GM19395 (cell line): ENCODE results near the gene GBP4.

Experiments
- ATAC-seq: cut with Tn5 transposase; IDR thresholded peaks from one replicate; pipeline ENCODE4 v1.9.1; 2021; ENCODE audit warnings: mild to moderate bottlenecking, moderate library complexity; ENCODE audit not compliant: unreplicated experiment

The GBP4 gene

DNA sequence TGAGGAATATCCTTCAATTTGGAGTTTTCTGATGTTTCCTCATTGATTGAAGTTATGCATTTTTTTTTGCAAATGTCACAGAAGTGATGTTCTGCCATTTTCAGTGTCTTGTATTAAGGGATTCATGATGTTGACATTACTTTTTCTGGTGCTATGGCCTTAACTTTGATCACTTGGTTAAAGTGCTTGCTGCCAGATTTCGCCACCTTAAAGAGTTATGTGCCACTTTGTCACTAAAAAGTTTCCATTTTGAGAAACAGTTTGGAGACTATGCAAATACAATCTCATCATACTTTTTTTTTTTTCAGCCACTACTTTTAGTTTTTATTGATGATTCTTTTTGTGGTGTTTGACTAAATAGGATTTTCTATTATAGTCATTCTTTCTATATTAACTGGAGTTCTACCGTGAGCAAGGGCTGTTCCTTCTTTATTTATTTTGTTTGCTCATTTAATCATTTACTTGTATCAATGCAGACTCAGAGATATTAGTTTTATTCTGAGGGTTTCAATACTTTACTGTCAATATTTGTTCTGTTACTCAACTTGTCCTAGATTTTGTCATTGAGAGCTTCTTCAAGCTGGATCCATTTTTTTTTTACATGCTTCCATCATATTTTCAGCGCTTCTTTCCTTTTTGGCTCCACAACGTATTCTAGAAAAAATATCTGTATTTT lies 26.1 kb downstream of the GBP4 start:
- ATAC-seq, result no peak

DNA sequence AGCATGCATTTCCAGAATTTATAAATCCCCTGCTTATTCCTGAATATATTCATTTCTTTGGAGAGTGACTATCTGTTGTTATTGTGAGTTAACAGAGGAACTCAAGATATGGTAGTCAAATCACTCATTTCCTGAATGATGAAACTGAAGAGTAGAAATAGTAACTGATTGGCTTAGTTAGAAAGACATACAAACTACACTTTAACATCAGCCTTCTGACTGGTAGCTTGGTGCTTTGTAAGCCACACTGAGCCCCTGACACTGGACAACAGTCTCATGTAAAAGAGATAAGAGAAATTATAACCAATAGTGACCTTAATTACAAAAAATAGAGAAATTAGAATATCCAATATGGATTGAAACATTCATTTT lies 27.7 kb downstream of the GBP4 start:
- ATAC-seq, result no peak

DNA sequence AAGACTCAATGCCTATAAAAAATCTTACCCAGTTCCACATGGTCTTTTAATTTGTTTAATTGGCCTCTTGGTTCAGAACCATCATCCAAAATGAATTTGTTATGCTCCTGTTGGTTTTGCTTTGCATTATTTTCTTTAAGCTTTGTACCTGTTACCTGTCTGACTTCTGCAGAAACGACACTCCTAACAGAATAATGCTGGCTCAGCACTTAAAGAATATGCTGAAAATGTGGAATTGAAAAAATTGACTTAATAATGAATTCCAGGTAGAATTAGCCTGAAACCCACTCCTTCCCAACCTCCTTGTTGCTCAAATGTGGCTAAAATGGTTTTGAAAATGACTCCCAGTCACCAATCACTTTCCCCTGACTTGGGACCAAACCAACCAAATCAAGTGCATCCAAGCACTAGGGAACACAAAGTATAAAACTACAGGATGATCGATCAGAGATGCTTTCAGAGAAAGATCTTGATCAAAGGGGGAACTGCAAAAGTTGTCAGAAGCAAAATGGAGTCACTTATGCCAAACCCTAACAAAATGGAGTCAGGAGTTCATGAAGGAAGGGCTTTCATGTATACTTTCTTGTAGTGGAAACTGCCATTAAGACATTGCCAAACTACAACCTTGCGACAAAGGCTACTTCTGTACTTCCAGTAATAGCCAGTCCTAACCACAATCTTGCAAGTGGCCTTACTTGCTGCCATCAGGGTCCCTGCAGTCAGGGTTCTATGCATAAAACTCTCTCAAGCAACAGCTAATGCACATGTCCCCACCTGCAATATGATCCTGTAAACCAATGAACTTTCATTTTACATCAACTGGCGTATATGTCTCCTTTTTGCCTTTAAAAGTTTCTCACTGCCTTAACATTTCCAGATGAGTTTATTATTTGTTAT lies 28.3 kb downstream of the GBP4 start:
- no peak for ATAC-seq

DNA sequence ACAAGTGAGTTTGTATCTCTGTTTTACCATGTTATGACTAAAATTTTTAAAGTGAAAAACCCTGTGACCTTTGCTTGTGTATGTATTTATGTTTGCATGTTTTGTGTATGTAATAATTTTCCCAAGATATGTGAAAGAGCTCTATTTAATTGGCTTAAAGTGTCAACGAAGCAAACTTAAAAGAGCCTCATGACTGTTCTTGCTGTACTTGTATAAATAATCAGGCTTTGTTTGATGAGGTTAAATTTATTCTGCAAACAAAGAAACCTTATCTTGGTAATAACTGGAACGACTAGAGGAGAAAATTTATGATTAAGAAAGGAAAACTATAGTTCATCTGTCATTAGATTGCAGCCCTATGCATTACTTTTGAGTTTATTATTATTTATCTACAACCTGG lies 29.6 kb downstream of the GBP4 start:
- no peak for ATAC-seq

DNA sequence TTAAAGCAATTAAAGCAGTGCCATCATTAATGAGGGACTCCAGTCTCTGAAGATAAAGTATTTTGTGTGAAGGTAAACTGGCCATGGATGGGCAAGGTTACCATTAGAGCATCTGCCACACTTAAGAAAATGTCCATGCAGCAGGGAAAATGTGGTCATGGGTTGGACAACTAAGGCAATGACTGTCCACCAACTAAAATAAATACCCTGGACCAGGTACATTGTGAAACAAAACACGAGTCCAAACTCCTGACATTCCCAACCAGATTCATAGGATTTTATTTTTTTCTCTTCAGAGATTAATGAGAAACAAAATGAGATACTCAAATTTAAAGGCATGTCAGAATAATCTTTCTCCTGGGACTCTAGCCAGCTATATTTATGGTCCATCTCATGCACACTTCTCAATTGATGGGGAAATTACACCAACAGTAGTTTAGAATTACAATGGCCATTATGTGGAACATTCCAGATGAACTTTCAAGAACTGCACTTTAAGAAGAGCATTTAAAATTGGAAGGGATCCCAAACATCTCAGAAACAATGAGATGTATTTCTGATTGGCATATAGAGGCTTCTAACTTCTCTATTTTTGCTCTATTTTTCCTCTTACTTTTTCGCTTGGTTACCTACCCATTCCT lies 31.0 kb downstream of the GBP4 start:
- ATAC-seq, result no peak

GRCh38 chr1:89166705-89167104 lies 32.0 kb downstream of the GBP4 start:
- no peak for ATAC-seq

GRCh38 chr1:89165811-89166210 lies 32.9 kb downstream of the GBP4 start:
- no peak for ATAC-seq

DNA sequence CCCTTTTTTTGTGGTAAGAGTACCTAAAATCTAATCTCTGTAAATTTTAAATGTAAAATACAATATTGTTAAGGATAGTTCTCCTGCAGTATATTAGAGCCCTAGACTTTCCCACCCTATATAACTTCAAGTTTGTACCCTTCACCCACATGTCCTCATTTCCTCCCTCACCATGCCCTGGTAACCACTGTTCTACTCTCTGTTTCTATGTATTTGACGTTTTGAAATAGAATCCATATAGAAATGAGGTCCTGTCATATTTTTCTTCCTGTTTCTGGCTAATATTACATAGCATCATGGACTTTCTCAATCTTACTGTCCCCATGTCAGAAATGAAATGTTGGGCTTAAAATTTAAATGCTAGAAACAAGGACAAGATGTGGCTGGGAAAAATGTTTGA lies 47.7 kb downstream of the GBP4 start:
- ATAC-seq, result no peak

DNA sequence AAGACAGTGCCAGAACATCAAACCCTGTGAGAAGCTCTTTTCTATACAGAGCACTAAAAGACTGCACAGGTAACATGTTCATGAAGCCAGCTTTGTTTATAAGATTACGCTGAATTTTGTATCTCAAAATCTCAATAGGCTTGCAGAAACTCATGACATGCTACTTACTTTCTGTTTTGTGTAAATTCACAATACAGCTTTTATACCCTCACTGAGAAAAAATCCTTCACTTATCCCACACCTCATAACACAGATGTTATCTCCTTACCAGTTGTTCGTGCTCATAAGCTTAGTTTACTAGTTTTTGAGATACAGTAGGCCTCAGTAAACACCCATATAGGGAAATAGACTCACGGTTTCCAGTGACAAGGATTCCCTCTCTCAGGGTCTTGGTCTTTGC lies 48.8 kb downstream of the GBP4 start:
- no peak for ATAC-seq

DNA sequence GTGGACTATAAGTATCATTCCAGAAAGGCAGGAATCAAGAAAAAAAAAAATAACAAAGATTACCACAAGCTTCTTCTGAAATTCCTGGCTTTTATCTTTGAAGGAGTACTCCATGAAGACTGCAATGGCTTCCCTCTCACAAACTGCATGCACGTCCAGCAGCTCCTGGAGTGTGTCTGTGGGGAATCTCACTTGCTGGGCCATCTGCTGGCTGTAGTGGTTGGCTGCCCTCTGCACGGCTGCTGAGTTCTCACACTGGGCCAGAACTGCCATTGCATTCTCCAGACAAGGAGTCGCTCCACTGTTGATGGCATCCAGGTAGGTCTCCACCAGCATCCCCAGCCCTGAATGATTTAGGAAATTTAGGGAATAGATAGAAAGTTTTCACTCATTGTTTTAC lies 49.5 kb downstream of the GBP4 start:
- ATAC-seq, result no peak

DNA sequence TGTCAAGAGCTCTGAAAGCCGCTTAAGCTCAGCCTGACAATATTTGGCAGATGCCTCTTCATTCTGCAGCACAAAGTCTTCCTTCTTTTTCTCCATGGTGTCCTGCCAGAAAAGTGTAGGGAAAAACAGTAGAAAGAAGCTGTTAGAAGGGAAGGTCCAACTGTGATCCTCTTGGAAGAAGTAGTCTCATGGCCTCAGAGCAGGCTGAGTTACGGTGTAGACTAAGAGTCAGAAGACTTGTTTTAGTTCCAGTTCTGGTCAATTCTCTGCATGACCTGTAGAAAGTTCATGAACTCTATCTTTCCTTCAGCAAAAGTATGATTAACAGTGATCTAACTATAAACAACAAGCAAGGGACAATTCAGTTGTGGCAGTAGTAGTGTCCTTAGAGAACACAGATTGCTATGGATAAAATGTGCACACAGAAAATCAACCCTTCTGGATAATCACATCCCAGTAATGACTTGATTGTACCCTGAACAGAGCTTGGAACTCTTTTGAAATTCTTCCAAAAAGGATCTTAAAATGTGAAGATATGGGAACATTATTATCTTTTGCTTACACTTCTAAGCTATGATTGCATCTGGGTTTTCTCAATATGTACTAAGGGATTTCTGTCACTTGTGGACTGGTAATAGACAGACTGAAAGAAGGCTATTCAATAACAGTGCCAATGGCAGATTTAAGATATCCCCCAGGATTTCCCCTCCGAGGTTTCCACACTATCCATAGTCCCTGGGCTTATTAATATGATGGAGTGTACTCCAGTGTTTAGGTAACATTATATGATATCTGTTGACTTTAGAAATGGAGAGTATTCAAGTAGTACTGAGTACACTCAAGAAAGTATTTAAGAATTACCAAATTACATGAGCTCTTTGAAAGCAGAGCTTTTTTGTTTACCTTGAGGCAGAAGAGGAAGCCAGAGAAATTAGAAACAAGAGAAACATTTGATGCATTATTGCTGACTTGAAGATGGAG lies 50.8 kb downstream of the GBP4 start:
- ATAC-seq, result no peak

GRCh38 chr1:89146721-89147120 lies 52.0 kb downstream of the GBP4 start:
- no peak for ATAC-seq

- ATAC-seq, result no peak
These were observed 55.3 kb downstream of the GBP4 start for GRCh38 chr1:89143484-89143883.

DNA sequence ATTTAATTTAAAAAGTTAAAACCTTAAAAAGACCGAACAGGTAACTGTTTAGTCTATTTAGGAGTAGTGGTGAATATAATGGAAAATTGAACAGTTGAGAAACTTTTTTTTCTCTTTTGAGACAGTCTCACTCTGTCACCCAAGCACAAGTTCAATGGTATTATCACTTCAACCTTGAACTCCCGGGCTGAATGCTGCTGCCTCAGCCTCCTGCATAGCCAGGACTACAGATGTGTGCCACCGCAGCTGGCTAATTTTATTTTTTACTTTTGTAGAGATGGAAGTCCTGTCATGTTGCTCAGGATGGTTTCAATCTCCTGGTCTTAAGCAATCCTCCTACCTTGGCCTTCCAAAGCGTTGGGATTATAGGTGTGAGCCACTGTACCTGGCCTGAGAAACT lies 56.6 kb downstream of the GBP4 start:
- no peak for ATAC-seq

DNA sequence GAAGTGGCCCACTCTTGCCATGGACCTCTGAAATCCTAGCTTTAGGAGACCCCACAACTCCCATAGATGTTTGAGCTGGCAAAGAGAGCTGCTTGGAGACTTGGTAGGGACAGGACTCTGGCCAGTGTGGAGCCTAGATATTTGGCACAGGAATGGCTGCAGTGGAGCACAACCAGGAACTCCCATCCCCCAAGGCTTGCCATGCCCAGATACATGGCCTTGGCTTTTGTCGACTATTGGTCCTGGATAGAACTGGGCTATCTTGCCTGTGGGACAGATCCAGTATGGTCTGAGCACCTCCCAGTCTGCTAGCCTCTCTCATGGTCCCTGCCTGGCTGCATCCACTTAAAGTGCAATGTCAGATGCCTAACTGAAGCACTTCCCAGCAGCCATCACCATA lies 65.0 kb downstream of the GBP4 start:
- ATAC-seq, result no peak
